BLaER1 treated with 17β-estradiol and CSF1 and Interleukin-3, amounts not matched to agents 10 nM and 100 nM (cell line): Measurements from ENCODE around the gene HM13.
"Not testable (repeated sequence)": the region's sequence is repeated elsewhere in the genome, so short reads cannot be mapped to it uniquely, and the experiment has no call there.

Experiments
- H3K27ac ChIP-seq, 11 experiments: shearing (Covaris generic); formaldehyde crosslinking; 2 replicates each; pipeline ENCODE4 v1.8.1; 2022
- H3K27me3 ChIP-seq, 11 experiments: shearing (Covaris generic); formaldehyde crosslinking; 2 replicates each; pipeline ENCODE4 v1.8.1; 2022
- H3K36me3 ChIP-seq, 11 experiments: shearing (Covaris generic); formaldehyde crosslinking; 2 replicates each; pipeline ENCODE4 v1.8.1; 2022
- H3K4me1 ChIP-seq, 10 experiments: shearing (Covaris generic); formaldehyde crosslinking; 2 replicates each; pipeline ENCODE4 v1.8.1; 2022
- H3K4me2 ChIP-seq, 11 experiments: shearing (Covaris generic); formaldehyde crosslinking; 2 replicates each; pipeline ENCODE4 v1.8.1; 2022
- H3K4me3 ChIP-seq, 10 experiments: shearing (Covaris generic); formaldehyde crosslinking; 2 replicates each; pipeline ENCODE4 v1.8.1; 2022
- H3K9ac ChIP-seq, 11 experiments: shearing (Covaris generic); formaldehyde crosslinking; 2 replicates each; pipeline ENCODE4 v1.8.1; 2022
- H3K9me3 ChIP-seq, 11 experiments: shearing (Covaris generic); formaldehyde crosslinking; replicated peaks in 1 of 11; 2 replicates each; pipeline ENCODE4 v1.8.1; 2022
- H4K20me1 ChIP-seq, 11 experiments: shearing (Covaris generic); formaldehyde crosslinking; 2 replicates each; pipeline ENCODE4 v1.8.1; 2022
- Cebpa-rat ChIP-seq, 11 experiments: shearing (Covaris generic); IDR thresholded peaks; 2 replicates each; pipeline ENCODE4 v1.8.1; 2022

HM13 gene

DNA sequence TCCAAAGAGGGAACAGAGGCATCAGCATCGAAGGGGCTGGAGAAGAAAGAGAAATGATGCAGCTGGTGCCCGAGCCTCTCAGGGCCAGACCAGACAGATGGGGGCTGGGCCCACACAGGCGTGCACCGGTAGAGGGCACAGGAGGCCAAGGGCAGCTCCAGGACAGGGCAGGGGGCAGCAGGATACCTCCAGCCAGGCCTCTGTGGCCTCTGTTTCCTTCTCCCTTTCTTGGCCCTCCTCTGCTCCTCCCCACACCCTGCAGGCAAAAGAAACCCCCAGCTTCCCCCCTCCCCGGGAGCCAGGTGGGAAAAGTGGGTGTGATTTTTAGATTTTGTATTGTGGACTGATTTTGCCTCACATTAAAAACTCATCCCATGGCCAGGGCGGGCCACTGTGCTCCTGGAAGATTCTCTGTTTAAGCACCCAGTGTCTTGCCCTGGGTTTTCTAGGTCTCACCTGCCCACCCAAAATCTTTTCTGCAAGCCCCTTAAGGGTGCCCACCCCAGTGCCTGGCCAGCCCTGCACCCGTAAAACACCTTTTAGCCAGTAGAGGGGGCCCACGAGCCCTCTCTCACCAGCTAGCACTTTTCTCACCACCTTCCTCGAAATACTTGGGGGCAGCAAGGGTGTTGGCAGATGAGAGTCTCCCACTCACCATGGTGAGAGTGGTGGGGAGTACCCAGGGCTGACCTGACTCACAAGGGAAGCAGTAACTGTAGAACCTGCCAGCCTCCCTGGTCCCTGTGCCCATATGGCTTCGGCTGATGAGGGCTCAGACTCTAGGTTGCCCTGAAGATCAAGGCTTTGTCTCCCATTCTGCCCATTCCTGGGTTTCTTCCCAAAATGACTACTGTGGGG, 55.1 kb downstream of the HM13 start:
- peak overlapping the region in 10 of 11 experiments; percentile 7 to 98 (median 50); a peak in 14 of 22 replicates for H3K27ac ChIP-seq
- no peak overlapping the region; a peak in 1 of 20 replicates for H3K4me3 ChIP-seq
- no peaks in the 10 kb centered on the region for H3K27me3 ChIP-seq
- peaks cover 53 to 69% (median 62%) of the 10 kb centered on the region in 11 experiments for H3K36me3 ChIP-seq
- no peak for TF ChIP-seq Cebpa-rat (IDR thresholded peaks at IDR 0.05)
- peaks cover 0 to 45% (median 24%) of the 10 kb centered on the region in 11 experiments; a peak in 18 of 22 replicates for H4K20me1 ChIP-seq
- peaks cover 33 to 87% (median 61%) of the 10 kb centered on the region in 10 experiments for H3K4me1 ChIP-seq
- H3K4me2 ChIP-seq, result peak overlapping the region in 5 of 11 experiments; percentile 4 to 94 (median 49); a peak in 8 of 22 replicates
- no peaks in the 10 kb centered on the region for H3K9me3 ChIP-seq
- H3K9ac ChIP-seq, result peak overlapping the region in 7 of 11 experiments; percentile 13 to 49 (median 39); a peak in 11 of 22 replicates

DNA sequence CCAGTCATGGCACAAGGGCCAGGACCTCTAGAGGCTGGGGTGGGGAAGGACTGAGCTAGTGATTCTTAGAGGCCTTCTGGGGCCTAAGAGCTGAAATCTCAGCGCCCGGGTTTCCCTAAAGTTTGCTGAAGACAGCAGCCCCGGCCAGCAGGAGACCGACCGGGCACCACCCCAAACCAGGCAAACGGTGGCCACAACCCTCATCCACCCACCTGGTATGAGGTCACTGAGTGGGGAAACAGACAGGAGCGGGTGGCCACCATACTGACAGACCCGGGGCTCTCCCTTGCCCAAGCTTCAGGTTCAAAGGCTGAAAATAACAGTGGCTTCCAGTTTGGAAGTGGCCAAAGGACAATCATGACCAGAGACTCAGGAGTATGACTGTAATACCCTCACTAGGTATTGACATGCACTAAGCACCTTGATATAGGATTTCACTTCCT, 55.8 kb downstream of the HM13 start:
- TF ChIP-seq Cebpa-rat (IDR thresholded peaks at IDR 0.05), result no peak
- peaks cover 0 to 45% (median 24%) of the 10 kb centered on the region in 11 experiments; a peak in 18 of 22 replicates for H4K20me1 ChIP-seq
- H3K4me1 ChIP-seq, result peaks cover 33 to 93% (median 61%) of the 10 kb centered on the region in 10 experiments
- H3K36me3 ChIP-seq, result peaks cover 48 to 63% (median 58%) of the 10 kb centered on the region in 11 experiments
- H3K9ac ChIP-seq, result peak overlapping the region in 6 of 11 experiments; percentile 13 to 46 (median 31); a peak in 9 of 22 replicates
- peak overlapping the region in 5 of 11 experiments; percentile 4 to 94 (median 49); a peak in 8 of 22 replicates for H3K4me2 ChIP-seq
- H3K27me3 ChIP-seq, result no peaks in the 10 kb centered on the region
- no peaks in the 10 kb centered on the region for H3K9me3 ChIP-seq
- H3K4me3 ChIP-seq, result no peak overlapping the region; a peak in 1 of 20 replicates
- peak overlapping the region in 10 of 11 experiments; percentile 7 to 98 (median 50); a peak in 14 of 22 replicates for H3K27ac ChIP-seq

DNA sequence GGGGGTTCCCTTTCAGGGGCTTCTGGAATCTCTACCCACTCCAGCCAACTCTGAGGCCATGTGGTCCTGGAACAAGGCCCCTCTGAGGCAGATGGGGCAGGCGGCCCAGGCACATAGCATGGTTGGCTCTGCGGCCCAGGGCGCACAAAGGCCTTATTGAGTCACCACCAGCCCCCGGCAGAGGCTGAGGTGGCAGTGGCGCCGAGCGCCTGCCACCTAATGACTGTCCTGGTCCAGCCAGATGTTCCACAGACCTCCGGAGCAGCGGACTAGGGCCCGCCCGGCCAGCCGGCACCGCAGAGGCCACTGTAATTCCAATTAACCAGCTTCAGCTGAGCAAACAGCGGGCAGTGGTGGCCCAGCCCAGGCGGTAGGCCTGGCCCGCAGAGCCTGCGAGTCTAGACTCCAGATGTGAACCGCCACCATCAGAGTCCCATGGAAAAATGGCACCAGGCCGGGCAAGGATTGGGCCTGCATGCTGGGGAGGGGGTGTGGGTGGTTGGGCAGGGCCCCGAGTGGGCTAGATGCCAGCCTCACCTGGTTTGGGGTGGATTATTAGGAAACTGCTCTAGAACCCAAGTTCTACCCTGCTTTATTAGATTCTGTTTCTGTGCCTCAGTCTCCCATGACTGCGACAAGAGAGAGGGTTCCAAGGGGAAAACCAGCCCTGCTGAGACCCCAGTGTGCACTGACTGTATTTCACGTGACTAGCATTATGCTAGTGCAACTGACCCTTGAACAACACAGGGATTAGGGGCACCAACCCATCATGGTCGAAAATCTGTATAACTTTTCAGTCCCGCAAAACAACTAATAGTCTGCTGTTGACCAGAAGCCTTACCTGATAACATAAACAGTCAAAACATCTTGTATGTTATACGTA, 56.7 kb downstream of the HM13 start:
- Histone ChIP-seq H3K4me1 (peaks cover 33 to 87% (median 59%) of the 10 kb centered on the region in 10 experiments), H3K4me2 (peak overlapping the region in 4 of 11 experiments; percentile 21 to 94 (median 54); a peak in 6 of 22 replicates), H4K20me1 (peaks cover 0 to 39% (median 24%) of the 10 kb centered on the region in 11 experiments; a peak in 18 of 22 replicates), H3K27ac (peak overlapping the region in 7 of 11 experiments; percentile 45 to 98 (median 92); a peak in 12 of 22 replicates), H3K4me3 (no peak overlapping the region), H3K27me3 (no peaks in the 10 kb centered on the region), H3K36me3 (peaks cover 38 to 54% (median 49%) of the 10 kb centered on the region in 11 experiments), H3K9me3 (no peaks in the 10 kb centered on the region), H3K9ac (peak overlapping the region in 1 of 11 experiments; percentile 38; a peak in 2 of 22 replicates)
- TF ChIP-seq Cebpa-rat (IDR thresholded peaks at IDR 0.05), result no peak

DNA sequence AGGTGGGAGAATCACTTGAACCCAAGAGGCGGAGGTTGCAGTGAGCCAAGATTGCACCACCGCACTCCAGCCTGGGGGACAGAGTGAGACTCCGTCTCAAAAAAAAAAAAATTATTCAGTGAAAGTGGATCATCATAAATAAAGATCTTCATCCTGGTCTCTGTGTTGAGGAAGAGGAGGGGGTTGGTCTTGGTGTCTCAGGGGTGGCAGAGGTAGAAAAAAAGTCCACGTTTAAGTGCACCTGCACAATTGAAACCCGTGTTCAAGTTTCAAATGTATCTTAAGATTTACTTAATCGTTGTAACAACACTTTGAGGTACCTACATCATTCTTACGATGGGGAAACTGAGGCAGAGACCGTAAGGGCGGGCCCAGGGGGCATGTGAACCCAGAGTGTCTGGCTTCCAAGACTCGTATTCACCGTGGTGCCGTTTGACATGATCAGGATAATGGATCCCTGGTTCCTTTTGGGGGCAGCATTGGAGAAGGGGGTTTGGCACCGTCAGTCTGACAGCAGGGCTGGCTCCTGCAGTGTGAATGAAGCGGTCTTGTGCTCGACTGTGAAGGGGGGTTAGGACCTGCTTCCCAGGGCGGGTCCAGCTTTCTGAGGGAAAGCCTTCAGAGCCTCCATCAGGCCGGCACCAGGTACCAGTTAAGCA, 57.9 kb downstream of the HM13 start:
- Histone ChIP-seq H3K4me2 (peak overlapping the region; percentile 78 to 97 (median 93)), H3K27me3 (no peaks in the 10 kb centered on the region), H3K27ac (peak overlapping the region; percentile 84 to 98 (median 92)), H3K4me1 (peaks cover 29 to 75% (median 49%) of the 10 kb centered on the region in 10 experiments), H3K36me3 (peaks cover 26 to 42% (median 38%) of the 10 kb centered on the region in 11 experiments), H3K9ac (peak overlapping the region; percentile 83 to 93 (median 89)), H3K9me3 (no peaks in the 10 kb centered on the region), H4K20me1 (peaks cover 0 to 27% (median 16%) of the 10 kb centered on the region in 11 experiments; a peak in 16 of 22 replicates), H3K4me3 (peak overlapping the region; percentile 52 to 76 (median 64))
- no peak for TF ChIP-seq Cebpa-rat (IDR thresholded peaks at IDR 0.05)

DNA sequence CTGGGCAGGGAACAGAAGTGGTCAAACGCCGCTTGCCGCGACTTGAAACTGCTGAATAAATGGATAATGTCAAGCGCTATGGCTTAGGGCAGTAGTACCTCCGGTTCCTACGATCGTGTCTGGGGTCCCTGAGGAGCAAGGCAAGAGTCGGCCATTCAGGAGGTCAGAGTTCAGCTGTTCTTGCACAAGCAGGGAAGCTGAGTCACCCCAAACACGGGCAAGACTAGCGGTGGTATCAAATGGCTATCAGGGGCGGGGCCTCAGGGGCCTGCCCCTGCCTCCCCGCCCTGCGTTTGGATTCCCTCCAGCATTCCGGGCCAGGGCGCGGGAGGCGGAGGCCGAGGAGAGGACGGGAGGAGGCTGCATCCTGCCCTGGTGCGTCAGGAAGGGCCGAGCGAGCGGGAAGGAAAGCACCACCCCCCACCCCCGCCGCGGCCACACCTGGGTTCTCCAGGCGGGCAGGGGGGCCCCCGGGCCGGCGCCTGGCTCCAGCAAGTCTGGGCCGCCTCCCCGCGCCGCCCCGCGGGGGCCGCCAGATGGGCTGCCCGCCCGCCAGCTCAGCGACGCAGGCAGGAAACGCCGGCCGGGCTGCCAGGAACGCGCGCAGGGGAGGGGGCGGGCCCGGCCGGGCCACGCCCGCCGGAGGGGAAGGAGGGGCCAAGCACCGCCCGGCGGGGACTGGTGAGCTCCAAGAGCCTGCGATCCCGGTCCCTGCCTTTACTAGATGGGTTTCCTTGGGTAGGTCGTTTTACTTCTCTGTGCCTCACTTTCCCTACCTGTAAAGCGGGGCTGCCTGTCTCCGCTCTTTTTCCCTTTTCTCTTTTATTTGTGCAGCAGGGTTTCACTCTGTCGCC, 58.7 kb downstream of the HM13 start:
- TF ChIP-seq Cebpa-rat (IDR thresholded peaks at IDR 0.05), result peak; percentile 29 to 93 (median 77); a peak in 16 of 22 replicates
- Histone ChIP-seq H3K4me1 (peaks cover 22 to 68% (median 41%) of the 10 kb centered on the region in 10 experiments), H3K9ac (peak overlapping the region; percentile 83 to 93 (median 89)), H3K27me3 (no peaks in the 10 kb centered on the region), H3K36me3 (peaks cover 24 to 34% (median 31%) of the 10 kb centered on the region in 11 experiments), H3K27ac (peak overlapping the region; percentile 84 to 98 (median 92)), H3K4me3 (peak overlapping the region; percentile 52 to 76 (median 64)), H4K20me1 (peaks cover 0 to 22% (median 10%) of the 10 kb centered on the region in 11 experiments; a peak in 15 of 22 replicates), H3K9me3 (peaks cover 0 to 6% (median 0%) of the 10 kb centered on the region in 11 experiments; a peak in 5 of 22 replicates), H3K4me2 (peak overlapping the region; percentile 78 to 97 (median 93))

DNA sequence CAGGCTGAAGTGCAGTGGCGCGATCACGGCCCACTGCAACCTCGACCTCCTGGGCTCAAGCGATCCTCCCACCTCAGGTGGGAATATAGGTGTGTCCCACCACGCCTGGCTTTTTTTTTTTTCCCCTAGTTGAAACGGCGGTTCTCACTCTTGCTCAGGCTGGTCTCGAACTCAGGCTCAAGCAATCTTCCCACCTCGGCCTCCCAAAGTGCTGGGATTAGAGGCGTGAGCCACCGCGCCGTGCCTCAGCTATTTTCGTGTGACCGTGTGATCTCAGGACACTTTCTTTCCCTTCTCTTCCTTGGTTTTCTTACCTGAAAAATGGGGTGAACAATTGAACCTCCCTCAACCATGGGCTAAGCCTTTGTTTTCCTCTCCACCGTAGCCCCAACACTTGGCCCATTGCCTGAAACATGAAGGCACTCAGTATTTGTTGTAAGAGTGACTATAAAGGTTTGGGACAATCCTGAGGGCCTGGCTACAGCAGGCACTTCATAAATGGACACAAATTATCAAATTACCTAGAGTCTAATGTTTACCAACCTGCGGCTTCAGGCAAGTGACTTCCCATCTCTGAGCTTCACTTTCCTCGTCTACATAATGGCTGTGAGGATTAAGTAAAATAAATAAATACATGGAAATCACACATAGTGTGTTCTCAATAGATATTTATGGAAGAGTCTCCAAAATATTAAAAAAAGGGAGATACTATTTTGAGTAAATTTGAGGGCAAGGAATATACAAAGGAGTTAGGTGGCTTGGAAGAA, 59.5 kb downstream of the HM13 start:
- H3K27me3 ChIP-seq, result no peaks in the 10 kb centered on the region
- H3K9me3 ChIP-seq, result peaks cover 0 to 12% (median 0%) of the 10 kb centered on the region in 11 experiments; a peak in 7 of 22 replicates
- H3K27ac ChIP-seq, result peak overlapping the region; percentile 84 to 98 (median 92); a peak in 21 of 22 replicates
- no peak for TF ChIP-seq Cebpa-rat (IDR thresholded peaks at IDR 0.05)
- peak overlapping the region; percentile 52 to 76 (median 64) for H3K4me3 ChIP-seq
- H3K36me3 ChIP-seq, result peaks cover 16 to 26% (median 23%) of the 10 kb centered on the region in 11 experiments
- peak overlapping the region; percentile 83 to 93 (median 89) for H3K9ac ChIP-seq
- peak overlapping the region; percentile 78 to 97 (median 93) for H3K4me2 ChIP-seq
- H4K20me1 ChIP-seq, result peaks cover 0 to 13% (median 4%) of the 10 kb centered on the region in 11 experiments; a peak in 11 of 22 replicates
- H3K4me1 ChIP-seq, result peaks cover 16 to 60% (median 33%) of the 10 kb centered on the region in 10 experiments

DNA sequence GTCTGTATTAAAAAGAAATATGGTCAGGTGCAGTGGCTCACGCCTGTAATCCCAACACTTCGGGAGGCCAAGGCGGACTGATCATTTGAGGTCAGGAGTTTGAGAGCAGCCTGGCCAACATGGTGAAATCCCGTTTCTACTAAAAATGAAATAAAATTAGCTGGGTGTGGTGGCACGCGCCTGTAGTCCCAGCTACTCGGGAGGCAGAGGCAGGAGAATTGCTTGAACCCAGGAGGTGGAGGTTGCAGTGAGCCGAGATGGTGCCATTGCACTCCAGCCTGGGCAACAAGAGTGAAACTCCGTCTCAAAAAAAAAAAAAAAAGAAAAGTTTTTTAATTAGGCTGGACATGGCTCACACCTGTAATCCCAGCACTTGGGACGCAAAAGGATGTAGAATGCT, 60.7 kb downstream of the HM13 start:
- not testable (repeated sequence) for H3K27me3 ChIP-seq, H3K27ac ChIP-seq, H4K20me1 ChIP-seq, H3K4me3 ChIP-seq, H3K9ac ChIP-seq
- Histone ChIP-seq H3K36me3 (peaks cover 6 to 14% (median 12%) of the 10 kb centered on the region in 11 experiments; a peak in 20 of 22 replicates), H3K9me3 (peaks cover 0 to 12% (median 0%) of the 10 kb centered on the region in 11 experiments; a peak in 7 of 22 replicates), H3K4me1 (peaks cover 16 to 48% (median 27%) of the 10 kb centered on the region in 10 experiments), H3K4me2 (peak overlapping the region in 3 of 11 experiments; percentile 90 to 96 (median 94); a peak in 4 of 22 replicates)
